HG03280 (cell line): ENCODE data around the gene PSMD2.
"Not testable (repeated sequence)": the region's sequence is repeated elsewhere in the genome, so short reads cannot be mapped to it uniquely, and the experiment has no call there.

ENCODE experiments used
- ATAC-seq: cut with Tn5 transposase; IDR thresholded peaks from one replicate; pipeline ENCODE4 v1.9.1; 2021; ENCODE audit warnings: mild to moderate bottlenecking, moderate library complexity; ENCODE audit not compliant: unreplicated experiment

Gene PSMD2

DNA sequence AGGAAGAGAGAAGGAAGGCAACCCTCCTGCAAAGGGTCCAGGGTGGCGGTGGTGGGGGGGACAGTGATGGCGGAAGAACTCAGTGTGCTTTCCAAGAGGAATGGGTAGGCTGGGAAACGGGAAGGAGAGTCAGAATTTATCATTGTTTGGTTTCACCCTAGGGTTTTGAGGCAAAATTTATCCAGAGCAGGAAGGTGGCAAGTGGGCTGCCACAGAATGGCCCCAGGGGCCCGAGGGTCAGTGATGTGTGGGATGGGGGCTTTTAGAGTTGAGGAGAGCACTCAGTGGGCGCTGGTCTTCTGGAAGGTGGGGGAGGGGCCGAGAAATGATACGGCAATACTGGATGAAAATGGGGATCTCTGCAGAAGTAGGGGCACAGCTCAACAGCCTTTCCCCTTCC lies 38.9 kb downstream of the PSMD2 start:
- ATAC-seq, result no peak

DNA sequence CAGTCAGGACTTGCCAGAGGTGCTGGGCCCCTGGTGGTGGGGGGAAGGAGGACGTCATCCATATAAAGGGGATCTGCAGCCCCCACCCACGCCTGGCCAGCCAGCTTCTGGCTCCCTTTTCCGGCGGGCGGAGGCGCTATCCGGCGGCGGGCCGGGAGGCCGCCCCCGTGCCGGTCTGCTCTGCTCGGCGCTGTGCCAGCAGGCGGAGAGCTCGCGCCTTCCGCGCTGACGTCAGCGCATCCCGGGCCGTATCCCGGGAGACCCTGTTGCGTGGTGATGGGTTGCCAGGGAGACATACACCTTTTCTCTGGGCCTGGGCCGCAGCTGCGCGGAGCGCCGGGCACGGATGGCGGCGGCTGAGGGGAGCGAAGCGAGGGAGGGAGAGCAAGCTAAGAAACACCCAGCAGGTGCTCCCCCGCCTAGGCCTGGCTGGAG lies 39.5 kb downstream of the PSMD2 start:
- no peak for ATAC-seq

DNA sequence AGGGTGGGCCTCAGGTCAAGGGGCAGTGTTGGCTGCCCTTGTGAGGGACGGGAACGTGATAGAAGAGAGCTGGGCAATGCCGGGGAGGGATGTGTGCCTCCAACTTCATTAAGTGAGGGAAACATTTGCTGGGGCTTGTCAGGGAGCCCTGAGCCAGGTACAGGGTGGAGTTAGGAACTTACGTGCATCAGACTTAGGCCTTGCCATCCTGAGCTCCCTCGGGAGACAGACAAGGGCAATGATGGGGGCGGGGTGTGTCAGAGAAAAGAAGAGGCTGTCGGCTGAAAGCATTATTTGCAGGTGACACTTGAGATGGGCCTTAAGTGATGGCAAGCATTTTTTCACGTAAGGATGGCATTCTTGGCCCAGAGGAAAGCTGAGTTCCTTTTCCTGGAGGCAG lies 40.0 kb downstream of the PSMD2 start:
- ATAC-seq, result no peak

DNA sequence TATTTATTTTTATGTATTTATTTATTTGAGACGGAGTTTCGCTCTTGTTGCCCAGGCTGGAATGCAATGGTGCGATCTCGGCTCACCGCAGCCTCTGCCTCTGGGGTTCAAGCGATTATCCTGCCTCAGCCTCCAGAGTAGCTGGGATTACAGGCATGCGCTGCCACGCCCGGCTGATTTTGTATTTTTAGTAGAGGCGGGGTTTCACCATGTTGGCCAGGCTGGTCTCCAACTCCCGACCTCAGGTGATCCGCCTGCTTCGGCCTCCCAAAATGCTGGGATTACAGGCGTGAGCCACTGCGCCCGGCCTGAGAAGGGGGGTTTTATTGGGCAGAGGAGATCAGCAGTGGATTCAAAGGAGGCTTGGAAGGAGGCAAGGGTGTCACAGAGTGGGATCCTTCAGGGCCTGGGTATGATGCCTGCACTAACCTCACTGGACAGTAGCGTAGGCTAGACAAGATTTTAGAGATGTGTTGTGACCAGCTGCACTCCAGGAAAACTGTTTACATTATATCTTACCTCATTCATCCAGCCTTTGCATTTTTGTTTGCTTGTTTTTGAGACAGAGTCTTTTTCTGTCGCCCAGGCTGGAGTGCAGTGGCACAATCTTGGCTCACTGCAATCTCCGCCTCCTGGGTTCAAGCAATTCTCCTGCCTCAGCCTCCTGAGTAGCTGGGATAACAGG lies 40.6 kb downstream of the PSMD2 start:
- not testable (repeated sequence) for ATAC-seq

DNA sequence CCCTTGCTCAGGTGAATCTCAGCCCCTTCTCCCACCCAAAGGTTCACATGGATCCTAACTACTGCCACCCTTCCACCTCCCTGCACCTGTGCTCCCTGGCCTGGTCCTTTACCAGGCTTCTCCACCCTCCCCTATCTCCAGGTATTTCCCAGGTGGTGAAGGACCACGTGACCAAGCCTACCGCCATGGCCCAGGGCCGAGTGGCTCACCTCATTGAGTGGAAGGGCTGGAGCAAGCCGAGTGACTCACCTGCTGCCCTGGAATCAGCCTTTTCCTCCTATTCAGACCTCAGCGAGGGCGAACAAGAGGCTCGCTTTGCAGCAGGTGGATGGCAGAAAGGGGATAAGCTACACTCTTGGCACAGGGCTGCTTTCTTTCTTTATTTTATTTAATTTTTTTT lies 42.9 kb downstream of the PSMD2 start:
- ATAC-seq, result no peak

DNA sequence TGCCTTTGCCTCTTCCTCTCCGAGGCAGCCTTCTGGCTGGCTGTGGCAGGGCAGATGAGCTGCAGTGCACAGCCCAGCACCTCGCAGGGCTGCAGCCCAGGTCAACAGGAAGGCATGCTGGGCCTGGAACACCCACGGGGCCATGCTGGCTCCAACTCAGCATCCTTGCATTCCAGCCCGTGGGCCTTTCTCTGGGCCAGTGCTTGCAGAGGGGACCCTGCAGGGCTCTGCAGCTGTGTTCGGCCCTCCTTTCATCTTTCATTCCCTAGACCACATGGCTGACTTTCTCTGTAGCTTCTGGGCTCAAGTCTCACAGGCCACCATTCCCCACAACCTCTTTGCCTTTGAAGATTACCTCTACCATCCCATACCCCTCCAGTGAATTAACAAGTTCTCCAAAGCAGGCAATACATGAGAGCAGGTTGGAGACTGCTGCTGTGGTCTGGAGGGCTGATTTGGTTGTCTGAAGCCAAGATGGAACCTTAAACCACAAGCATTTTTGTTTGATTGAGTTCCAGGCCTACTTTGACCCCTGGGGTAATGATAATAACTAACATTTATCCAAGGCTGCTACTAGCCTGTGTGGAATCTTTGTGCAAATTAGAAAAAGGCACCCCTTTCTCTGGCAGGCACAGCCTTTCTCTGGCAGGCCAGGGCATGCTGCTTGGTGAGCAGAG lies 44.3 kb downstream of the PSMD2 start:
- no peak for ATAC-seq

DNA sequence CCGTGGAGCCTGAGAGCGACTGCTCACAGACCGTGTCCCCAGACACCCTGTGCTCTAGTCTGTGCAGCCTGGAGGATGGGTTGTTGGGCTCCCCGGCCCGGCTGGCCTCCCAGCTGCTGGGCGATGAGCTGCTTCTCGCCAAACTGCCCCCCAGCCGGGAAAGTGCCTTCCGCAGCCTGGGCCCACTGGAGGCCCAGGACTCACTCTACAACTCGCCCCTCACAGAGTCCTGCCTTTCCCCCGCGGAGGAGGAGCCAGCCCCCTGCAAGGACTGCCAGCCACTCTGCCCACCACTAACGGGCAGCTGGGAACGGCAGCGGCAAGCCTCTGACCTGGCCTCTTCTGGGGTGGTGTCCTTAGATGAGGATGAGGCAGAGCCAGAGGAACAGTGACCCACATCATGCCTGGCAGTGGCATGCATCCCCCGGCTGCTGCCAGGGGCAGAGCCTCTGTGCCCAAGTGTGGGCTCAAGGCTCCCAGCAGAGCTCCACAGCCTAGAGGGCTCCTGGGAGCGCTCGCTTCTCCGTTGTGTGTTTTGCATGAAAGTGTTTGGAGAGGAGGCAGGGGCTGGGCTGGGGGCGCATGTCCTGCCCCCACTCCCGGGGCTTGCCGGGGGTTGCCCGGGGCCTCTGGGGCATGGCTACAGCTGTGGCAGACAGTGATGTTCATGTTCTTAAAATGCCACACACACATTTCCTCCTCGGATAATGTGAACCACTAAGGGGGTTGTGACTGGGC lies 45.7 kb downstream of the PSMD2 start:
- ATAC-seq, result no peak

DNA sequence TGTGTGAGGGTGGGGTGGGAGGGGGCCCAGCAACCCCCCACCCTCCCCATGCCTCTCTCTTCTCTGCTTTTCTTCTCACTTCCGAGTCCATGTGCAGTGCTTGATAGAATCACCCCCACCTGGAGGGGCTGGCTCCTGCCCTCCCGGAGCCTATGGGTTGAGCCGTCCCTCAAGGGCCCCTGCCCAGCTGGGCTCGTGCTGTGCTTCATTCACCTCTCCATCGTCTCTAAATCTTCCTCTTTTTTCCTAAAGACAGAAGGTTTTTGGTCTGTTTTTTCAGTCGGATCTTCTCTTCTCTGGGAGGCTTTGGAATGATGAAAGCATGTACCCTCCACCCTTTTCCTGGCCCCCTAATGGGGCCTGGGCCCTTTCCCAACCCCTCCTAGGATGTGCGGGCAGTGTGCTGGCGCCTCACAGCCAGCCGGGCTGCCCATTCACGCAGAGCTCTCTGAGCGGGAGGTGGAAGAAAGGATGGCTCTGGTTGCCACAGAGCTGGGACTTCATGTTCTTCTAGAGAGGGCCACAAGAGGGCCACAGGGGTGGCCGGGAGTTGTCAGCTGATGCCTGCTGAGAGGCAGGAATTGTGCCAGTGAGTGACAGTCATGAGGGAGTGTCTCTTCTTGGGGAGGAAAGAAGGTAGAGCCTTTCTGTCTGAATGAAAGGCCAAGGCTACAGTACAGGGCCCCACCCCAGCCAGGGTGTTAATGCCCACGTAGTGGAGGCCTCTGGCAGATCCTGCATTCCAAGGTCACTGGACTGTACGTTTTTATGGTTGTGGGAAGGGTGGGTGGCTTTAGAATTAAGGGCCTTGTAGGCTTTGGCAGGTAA lies 46.5 kb downstream of the PSMD2 start:
- no peak for ATAC-seq

DNA sequence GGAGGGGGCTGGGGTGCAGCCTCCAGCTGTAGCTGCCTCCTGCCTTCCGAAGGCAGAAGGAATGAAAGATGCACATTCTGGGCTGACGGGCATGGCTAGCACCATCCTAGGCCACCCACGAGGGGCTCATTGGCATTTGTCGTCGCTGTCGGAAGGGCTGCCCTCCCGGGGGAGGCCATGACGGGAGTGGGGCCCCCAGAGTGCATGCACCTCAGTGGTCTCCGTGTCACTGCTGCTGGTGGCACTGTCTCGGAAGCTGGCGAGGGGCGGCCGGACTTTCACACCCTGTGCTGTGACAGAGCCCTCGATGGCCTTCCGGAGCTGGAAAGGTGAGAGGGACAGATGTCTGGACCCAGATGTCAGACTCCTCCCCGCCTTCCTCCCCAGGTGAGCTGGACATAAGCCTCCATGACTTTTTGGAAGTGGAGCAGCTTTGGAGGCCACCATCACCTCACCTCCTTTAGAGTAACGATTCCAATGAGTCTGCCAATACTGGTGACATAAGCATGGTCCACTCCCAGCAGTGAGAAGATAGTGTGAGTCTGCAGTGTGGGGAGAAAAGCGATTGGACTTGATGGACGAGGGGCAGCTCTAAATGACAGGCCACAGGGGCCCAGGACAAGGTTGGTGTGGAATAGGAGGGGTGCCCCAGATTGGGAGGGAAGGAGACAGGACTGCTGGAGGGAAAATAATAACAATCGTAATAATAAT lies 47.6 kb downstream of the PSMD2 start:
- ATAC-seq, result no peak

DNA sequence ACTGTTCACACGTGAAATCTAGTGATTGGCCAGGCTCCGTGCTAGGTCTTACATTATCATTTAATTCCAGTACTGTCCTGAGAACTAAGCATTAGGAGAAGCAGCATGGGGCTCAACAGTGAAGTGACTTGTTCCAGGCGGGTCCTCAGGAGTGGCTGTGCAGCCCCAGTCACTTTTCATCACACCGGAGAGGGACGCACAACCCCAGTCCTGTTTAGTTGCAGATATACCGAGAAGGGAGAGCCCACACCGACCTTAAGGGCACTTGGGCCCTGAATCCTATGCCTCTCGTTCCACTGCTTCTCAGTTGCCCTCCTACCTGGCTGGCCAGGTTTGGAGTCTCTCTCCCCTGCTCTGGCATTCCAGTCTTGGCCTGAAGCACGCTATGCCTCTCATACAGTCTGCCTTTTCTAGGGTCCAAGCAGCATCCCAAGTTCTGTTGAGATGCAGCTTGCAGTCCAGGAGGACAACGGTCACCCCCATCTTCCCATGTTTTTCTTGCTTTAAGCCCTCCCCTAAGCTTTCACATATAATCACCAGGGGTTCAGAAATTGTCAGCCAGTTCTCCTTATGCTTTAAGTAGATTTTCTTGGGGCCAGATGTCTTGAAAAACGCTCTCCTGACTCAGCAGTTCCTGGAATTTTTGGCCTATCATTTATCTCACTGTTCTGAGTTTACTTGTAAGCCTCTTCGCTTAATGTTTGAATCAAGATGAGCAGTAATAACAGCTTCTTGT lies 48.4 kb downstream of the PSMD2 start:
- ATAC-seq, result no peak

DNA sequence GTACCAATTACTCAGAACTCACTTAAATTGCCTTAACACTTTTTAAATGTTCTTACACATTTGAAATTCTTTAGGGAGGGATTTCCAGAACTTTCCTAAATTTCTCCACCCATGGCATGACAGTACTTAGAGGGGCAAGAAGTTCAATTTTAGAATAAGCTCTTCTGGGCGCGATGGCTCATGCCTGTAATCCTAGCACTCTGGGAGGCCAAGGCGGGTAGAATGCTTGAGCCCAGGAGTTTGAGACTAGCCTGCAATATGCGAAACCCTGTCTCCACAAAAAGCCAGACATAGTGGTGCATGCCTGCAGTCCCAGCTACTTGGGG lies 49.0 kb downstream of the PSMD2 start:
- ATAC-seq, result no peak

DNA sequence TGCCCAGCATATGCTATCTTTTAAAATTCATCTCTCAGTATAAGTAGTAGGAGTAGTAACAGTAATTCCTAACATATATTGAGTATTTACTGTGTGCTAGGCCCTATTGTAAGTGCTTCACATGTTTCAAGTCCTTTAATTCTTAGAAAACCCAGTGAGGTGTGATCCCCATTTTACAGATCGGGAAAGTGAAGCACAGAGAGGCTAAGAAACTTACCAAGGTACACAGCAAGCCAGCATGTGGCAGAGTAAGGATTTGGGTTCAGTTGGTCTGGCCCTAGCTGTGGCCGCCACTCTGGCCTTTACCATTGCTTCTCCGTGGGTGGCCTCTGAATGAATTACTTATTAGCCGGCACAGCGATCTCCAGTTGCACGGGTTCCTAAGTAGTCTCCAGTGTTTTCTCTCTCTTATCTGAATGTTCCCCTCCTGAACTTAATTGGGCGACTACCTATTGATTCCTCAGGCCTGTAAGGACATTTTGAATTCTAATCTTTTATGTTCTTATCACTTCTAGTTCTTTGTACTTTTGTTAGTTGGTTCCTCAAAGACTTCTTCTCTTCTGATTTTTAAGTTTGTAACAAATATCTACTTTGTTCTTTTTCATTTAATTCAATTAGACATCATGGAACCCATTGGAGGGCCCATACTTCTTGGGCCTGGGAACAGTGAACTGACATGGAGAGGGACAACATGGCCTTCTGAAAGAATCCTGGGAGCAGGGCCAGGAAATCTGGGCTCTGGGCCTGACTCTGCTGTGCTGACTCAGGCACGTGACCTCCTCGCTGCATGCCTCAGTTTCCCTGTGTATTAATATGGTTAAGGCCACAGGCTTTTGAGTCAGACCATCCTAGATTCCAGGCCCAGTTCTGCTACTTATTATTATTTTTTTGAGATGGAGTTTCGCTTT lies 50.8 kb downstream of the PSMD2 start:
- no peak for ATAC-seq

DNA sequence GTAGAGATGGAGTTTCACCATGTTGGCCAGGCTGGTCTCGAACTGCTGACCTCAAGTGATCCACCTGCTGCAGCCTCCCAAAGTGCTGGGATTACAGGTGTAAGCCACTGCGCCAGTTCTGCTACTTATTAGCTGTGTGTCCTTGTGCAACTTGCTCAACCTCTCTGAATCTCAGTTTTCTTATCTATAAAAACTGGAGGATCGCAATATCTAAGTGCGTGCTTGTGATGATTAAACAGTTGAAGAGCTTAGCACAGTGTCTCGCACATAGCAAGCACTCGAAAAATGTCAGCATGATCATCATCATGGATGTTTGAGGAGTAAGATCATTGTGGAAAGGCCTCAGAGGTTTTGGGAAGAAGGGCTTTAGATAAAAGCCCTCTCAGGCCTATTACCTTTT lies 51.6 kb downstream of the PSMD2 start:
- ATAC-seq, result no peak

DNA sequence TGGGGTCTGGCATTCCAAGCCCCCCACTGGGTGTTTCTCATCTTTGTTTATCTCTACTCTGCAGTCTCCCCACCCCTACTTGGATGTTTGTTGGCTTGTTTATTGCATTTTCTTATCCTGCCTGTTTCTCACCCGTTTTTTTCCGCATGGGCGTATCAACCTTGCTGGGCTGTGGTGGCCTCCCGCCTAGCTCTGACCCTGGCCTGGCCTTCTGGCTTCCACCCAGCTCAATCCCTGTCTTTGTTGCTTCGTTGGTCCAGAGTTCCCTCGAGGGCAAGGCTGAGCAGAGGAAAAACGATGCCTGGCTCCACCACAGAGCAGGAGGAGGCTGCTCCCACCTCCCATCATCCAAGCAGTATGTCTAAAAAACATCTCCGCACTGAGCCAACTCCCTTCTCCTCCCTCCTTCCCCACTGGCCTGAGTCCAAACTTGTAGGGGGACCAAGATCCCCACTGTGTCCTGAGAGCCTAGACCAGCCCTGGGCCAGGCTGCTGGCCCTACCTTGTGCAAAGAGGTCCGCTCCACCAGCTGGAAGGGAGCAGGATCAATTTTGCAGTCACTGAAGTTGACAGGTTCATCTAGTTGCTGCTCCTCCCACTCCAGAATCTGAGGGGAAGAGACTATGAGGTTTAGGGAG lies 52.6 kb downstream of the PSMD2 start:
- no peak for ATAC-seq

DNA sequence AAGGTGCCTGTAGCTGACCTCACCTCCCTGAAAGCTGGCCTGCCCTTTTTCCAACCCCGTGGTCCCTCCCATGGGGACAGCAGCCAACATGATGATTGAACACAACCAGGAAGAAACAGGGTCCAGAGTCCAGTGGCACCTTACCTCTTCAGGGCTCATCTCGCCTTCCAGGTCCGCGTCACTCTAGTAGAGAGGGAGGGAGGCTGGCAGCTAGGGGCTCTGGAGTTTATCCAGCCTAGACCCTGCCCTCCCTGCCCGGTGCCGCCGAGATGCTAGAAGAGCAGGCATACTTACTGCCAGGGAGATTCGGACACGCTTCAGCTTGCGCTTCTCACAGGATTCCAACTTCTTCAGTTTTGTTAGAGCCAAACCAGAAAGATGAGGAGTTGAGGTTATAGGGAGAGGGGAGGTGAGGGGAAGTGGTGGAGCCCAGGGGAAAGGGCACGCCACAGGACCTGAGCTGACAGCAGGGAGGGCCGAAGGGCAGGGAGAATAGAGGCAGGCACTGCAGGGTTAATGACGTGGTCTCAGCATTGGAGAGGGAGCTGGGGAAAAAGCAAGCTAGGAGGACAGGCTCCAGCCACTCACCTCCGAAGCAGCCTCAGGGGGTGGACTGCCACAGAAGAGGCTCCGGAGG lies 53.2 kb downstream of the PSMD2 start:
- no peak for ATAC-seq

DNA sequence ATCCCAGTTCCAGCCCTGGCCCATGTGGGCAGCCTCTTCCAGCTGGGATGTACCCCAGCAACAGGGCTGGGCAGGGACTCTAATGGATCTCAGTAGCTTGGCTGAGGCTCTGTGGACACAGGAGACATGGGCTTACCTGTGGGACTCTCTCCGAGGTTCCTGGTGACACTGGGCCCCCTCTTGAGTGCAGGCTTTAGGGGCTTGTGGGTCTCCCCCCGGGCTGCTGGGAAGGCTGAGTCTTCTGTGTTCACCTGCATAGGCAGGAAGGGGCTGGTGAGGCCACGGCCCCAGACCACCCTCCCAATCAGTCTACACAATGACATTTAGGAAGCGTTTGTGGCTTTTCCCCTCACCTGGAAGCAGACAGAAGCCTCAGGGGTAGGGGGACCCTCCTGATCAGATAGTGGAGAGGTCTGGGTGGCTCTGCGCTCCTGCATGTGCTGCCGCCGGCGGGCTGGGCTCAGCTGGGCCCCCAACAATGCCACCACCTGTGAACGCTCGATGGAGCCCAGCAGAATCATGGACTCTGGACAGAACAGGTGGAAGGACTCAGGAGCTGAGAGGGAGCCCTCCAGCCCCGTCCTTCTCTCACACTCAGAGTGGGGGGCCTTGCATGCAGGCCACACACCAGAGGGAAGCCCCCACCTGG lies 54.0 kb downstream of the PSMD2 start:
- ATAC-seq, result no peak

DNA sequence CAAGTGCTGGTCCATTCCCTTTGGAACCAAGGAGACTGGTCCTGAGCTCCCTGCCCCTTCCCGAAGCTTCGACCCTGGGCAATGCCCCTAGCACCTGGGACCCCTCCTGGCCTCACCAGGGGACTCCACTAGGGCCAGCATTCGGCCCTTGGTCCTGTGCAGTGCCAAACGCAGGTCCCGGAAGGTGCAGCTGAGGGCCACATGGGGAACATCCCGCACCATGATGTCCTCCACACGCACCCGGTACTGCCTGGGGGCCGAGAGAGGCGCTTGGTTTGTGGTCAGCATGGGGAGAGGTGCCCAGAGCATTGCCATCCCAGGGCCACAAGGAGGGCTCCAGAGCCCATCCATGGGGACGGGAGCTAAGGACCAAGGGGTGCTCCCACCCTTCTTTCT lies 54.5 kb downstream of the PSMD2 start:
- no peak for ATAC-seq
